A673 (cell line): ENCODE measurements around the gene MN1. TPM values are rescaled to one million over a fixed set of nuclear protein-coding genes. Genes with fewer than 3 reads are reported as not detected.

Experiments
- BruUV-seq: library from RNA; stranded (reverse); fragments of 400-500 nt; replicated peaks from 2 replicates; lab custom pipeline; 2021; lab: Mats Ljungman, UMichigan
- CTCF ChIA-PET: fragments of 300-600 bp; sonication (Branson Sonifier 250); formaldehyde crosslinking; loops from one replicate; lab custom pipeline; 2022; ENCODE audit warnings: antibody characterized with exemption; lab: Charles Lee
- POLR2A ChIA-PET: fragments of 300-600 bp; sonication (Branson Sonifier 250); formaldehyde crosslinking; loops from one replicate; lab custom pipeline; 2022; ENCODE audit warnings: antibody characterized with exemption; ENCODE audit not compliant: low non-redundant PET; lab: Charles Lee
- DNase-seq: peaks from one replicate; pipeline ENCODE4 v3.0.0-alpha.2; 2015; ENCODE audit warnings: low spot score
- H3K27ac ChIP-seq: fragments of 200-600 bp; sonication (generic); 2 replicates; pipeline ENCODE4 v1.5.1; 2016; ENCODE audit warnings: mixed run types, low read depth, mild to moderate bottlenecking, mixed read lengths, antibody characterized with exemption, low read length; ENCODE audit not compliant: poor library complexity, severe bottlenecking
- H3K27me3 ChIP-seq: fragments of 200-600 bp; sonication (generic); replicated peaks from 2 replicates; pipeline ENCODE4 v1.6.1; 2017; ENCODE audit warnings: mixed run types, low read depth, mild to moderate bottlenecking, mixed read lengths, antibody characterized with exemption, low read length; ENCODE audit not compliant: insufficient read depth, poor library complexity
- H3K36me3 ChIP-seq: fragments of 200-600 bp; sonication (generic); 2 replicates; pipeline ENCODE4 v1.6.1; 2016; ENCODE audit warnings: mixed run types, mild to moderate bottlenecking, mixed read lengths, antibody characterized with exemption, low read length; ENCODE audit not compliant: insufficient read depth, poor library complexity, severe bottlenecking
- H3K4me1 ChIP-seq: fragments of 200-600 bp; sonication (generic); 2 replicates; pipeline ENCODE4 v1.6.1; 2017; ENCODE audit warnings: mixed run types, mild to moderate bottlenecking, mixed read lengths, antibody characterized with exemption, low read length; ENCODE audit not compliant: insufficient read depth, poor library complexity, severe bottlenecking
- H3K4me3 ChIP-seq: fragments of 200-600 bp; sonication (generic); 2 replicates; pipeline ENCODE4 v1.5.1; 2016; ENCODE audit warnings: low read depth, mixed run types, mild to moderate bottlenecking, mixed read lengths, low read length; ENCODE audit not compliant: poor library complexity, severe bottlenecking
- H3K9me3 ChIP-seq: fragments of 200-600 bp; sonication (generic); 2 replicates; pipeline ENCODE4 v1.6.1; 2016; ENCODE audit warnings: mixed run types, low read depth, mild to moderate bottlenecking, mixed read lengths, antibody characterized with exemption, low read length; ENCODE audit not compliant: poor library complexity, severe bottlenecking
- CTCF ChIP-seq: fragments of 300-800, 200-600 bp; sonication (generic); conservative IDR thresholded peaks from 2 replicates; pipeline ENCODE4 v1.5.1; 2017; ENCODE audit warnings: low read depth, mild to moderate bottlenecking, antibody characterized with exemption, low read length, moderate library complexity, mixed read lengths
- EZH2 ChIP-seq: fragments of 200-600 bp; sonication (generic); IDR thresholded peaks from 2 replicates; pipeline ENCODE4 v1.6.1; 2017; ENCODE audit warnings: borderline replicate concordance, low read depth, mild to moderate bottlenecking, mixed read lengths, antibody characterized with exemption, low read length; ENCODE audit not compliant: poor library complexity, severe bottlenecking
- intact Hi-C: fragments of 100-400 bp; cut with micrococcal nuclease; formaldehyde crosslinking; loops from one replicate; pipeline ENCODE4 v1.10.0; 2022; ENCODE audit not compliant: unreplicated experiment
- total RNA-seq: library from RNA; stranded (reverse); gene quantifications from 2 replicates; pipeline ENCODE4 v1.2.3, GENCODE V29; 2021

The MN1 gene
- total RNA-seq, 1 experiment from 2014 or later: 8.4 TPM

- H3K4me3 ChIP-seq: no peak overlapping the region
- no TSS peak for BruUV-seq
- ChIA-PET POLR2A (no interaction called here), CTCF (no interaction called here)
- intact Hi-C loops: no loop called here
- TF ChIP-seq EZH2 (no peak), CTCF (no peak)
- no peaks in the 10 kb centered on the region for H3K27me3 ChIP-seq
- peaks cover under 1% of the 10 kb centered on the region for H3K4me1 ChIP-seq
- no peaks in the 10 kb centered on the region for H3K36me3 ChIP-seq
- no peak overlapping the region for H3K27ac ChIP-seq
- DNase-seq: no peak
- no peaks in the 10 kb centered on the region for H3K9me3 ChIP-seq
These were observed 14.4 kb upstream of the MN1 start for GRCh38 chr22:27815826-27816530.

DNA sequence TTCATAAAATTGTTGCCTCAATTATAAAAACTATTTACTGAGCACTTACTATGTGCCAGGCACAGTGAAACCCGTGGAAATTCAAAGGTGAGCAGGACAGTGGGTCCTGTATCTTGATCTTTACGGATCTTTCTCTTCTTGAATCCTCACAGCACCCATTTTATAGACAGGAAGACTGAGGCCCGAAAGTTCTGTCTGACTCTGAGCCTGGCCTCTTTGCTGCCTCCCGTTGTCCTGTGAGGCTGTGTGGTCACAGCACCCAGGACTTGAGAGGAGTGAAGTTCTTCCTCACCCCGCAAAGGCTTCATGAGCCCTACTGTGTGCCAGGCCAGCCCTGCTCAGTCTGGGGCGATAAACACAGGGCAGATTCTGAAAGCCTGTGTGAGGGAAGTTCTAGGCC lies 13.4 kb upstream of the MN1 start:
- H3K27ac ChIP-seq: no peak overlapping the region
- no peak for DNase-seq
- CTCF ChIA-PET: no interaction called here
- TF ChIP-seq EZH2 (no peak), CTCF (no peak)
- H3K4me1 ChIP-seq: peaks cover 10% of the 10 kb centered on the region
- BruUV-seq: no TSS peak
- POLR2A ChIA-PET: no interaction called here
- H3K9me3 ChIP-seq: no peaks in the 10 kb centered on the region
- intact Hi-C loops: no loop called here
- no peak overlapping the region for H3K4me3 ChIP-seq
- no peaks in the 10 kb centered on the region for H3K36me3 ChIP-seq
- no peaks in the 10 kb centered on the region for H3K27me3 ChIP-seq

DNA sequence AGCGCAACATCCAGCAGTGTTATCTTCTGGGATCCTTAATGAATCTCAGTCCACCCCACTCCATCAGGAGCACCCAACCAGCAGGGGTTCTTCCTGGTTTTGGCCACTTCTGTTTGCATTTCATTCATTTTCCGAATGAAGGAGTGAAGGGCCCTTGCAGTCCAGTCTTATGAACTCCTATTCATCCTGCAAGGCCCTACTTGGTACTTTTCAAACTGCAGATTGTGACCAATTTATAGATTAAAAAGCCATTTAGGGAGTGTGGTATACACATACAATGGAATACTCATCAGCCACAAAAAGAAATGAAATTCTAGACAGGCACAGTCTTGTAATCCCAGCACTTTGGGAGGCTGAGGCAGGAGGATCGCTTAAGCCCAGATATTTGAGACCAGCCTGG lies 10.2 kb upstream of the MN1 start:
- ChIA-PET CTCF (no interaction called here), POLR2A (no interaction called here)
- intact Hi-C loops: no loop called here
- H3K27ac ChIP-seq: no peak overlapping the region
- H3K9me3 ChIP-seq: no peaks in the 10 kb centered on the region
- H3K4me1 ChIP-seq: peaks cover 13% of the 10 kb centered on the region
- no peaks in the 10 kb centered on the region for H3K36me3 ChIP-seq
- DNase-seq: no peak
- BruUV-seq: no TSS peak
- no peak overlapping the region for H3K4me3 ChIP-seq
- TF ChIP-seq CTCF: no peak
- no peak for TF ChIP-seq EZH2
- H3K27me3 ChIP-seq: no peaks in the 10 kb centered on the region
